ENCODE measurements around the gene LIPK.

DNA sequence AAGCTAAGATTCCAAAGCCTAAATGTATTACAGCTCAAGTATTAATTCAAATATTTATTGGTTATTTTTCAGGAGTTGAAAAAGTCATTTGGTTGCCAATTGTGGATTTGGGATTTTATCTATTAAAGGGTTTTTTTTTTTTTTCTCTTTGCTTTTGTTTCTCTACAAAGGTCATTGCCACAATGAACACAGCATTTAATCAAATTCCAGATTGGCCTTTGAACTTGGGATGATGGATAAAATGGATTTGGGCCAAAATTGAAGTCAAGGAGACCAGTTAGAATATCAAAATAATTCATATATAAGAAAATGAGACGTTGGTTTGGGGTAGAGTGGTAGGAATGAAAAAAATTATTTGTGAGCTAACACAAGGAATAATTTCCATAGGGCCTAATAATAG is 63.3 kb downstream of the LIPK start:
- TF ChIP-seq EZH2phosphoT487 (IDR thresholded peaks at IDR 0.05; ENCODE audit: insufficient read depth, low read depth) (no peak), EZH2 (IDR thresholded peaks at IDR 0.05; ENCODE audit: insufficient read depth, poor library complexity, severe bottlenecking) (no peak)
